ENCODE results near the gene MAD1L1.

The MAD1L1 gene

DNA sequence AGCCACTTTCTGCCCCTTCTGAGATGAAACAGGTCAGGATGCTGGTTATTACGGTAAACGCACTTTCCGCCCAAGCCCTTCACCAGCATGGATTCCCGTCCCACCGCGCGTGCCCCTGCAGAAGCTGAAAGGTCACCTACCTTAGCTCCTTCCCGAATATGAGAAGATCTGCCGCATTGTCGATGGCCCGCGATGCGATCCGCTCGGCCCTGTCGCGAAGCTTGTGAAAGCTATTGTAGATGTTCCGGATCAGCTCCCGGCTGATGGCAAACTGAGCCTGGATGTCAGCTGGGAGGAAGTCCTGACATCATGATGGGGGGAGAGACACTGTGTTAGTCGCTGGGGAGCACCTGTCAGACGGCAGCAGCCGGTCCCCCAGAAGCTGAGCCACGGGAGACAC is 31.4 kb upstream of the MAD1L1 start:
- Histone ChIP-seq H3K36me3 (ENCODE audit: insufficient read depth) (no peaks in the 10 kb centered on the region), H3K27ac (no peak overlapping the region), H3K79me2 (ENCODE audit: insufficient read depth, low read depth) (no peaks in the 10 kb centered on the region), H3K27me3 (ENCODE audit: insufficient read depth, low read depth) (no peaks in the 10 kb centered on the region), H3K4me3 (IDR thresholded peaks at IDR 0.05; ENCODE audit: insufficient read depth, low read depth, low read length) (no peak overlapping the region), H3K4me2 (no peak overlapping the region), H4K20me1 (ENCODE audit: insufficient read depth) (no peaks in the 10 kb centered on the region; the same call in 1 of the 2 replicates), H3K4me1 (ENCODE audit: low read depth, poor library complexity, severe bottlenecking) (no peaks in the 10 kb centered on the region), H3K9ac (no peak overlapping the region), H2AFZ (ENCODE audit: low read depth) (no peak overlapping the region)
- TF ChIP-seq, protein P1, sequence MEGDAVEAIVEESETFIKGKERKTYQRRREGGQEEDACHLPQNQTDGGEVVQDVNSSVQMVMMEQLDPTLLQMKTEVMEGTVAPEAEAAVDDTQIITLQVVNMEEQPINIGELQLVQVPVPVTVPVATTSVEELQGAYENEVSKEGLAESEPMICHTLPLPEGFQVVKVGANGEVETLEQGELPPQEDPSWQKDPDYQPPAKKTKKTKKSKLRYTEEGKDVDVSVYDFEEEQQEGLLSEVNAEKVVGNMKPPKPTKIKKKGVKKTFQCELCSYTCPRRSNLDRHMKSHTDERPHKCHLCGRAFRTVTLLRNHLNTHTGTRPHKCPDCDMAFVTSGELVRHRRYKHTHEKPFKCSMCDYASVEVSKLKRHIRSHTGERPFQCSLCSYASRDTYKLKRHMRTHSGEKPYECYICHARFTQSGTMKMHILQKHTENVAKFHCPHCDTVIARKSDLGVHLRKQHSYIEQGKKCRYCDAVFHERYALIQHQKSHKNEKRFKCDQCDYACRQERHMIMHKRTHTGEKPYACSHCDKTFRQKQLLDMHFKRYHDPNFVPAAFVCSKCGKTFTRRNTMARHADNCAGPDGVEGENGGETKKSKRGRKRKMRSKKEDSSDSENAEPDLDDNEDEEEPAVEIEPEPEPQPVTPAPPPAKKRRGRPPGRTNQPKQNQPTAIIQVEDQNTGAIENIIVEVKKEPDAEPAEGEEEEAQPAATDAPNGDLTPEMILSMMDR (conservative IDR thresholded peaks at IDR 0.05; ENCODE audit: low read depth, low read length) = no peak

GRCh38 chr7:2263176-2263575 is 30.4 kb upstream of the MAD1L1 start:
- Histone ChIP-seq H3K4me1 (ENCODE audit: low read depth, poor library complexity, severe bottlenecking) (no peaks in the 10 kb centered on the region), H2AFZ (ENCODE audit: low read depth) (no peak overlapping the region), H3K4me3 (IDR thresholded peaks at IDR 0.05; ENCODE audit: insufficient read depth, low read depth, low read length) (no peak overlapping the region), H4K20me1 (ENCODE audit: insufficient read depth) (no peaks in the 10 kb centered on the region; the same call in 1 of the 2 replicates), H3K36me3 (ENCODE audit: insufficient read depth) (no peaks in the 10 kb centered on the region), H3K79me2 (ENCODE audit: insufficient read depth, low read depth) (no peaks in the 10 kb centered on the region), H3K9ac (no peak overlapping the region), H3K27ac (no peak overlapping the region), H3K4me2 (no peak overlapping the region), H3K27me3 (ENCODE audit: insufficient read depth, low read depth) (no peaks in the 10 kb centered on the region)
- TF ChIP-seq, protein P1 (conservative IDR thresholded peaks at IDR 0.05; ENCODE audit: low read depth, low read length) = no peak

GRCh38 chr7:2261611-2262010 is 28.9 kb upstream of the MAD1L1 start:
- Histone ChIP-seq H2AFZ (ENCODE audit: low read depth) (no peak overlapping the region), H3K9ac (no peak overlapping the region), H3K27ac (no peak overlapping the region), H3K4me3 (IDR thresholded peaks at IDR 0.05; ENCODE audit: insufficient read depth, low read depth, low read length) (no peak overlapping the region), H4K20me1 (ENCODE audit: insufficient read depth) (no peaks in the 10 kb centered on the region), H3K27me3 (ENCODE audit: insufficient read depth, low read depth) (no peaks in the 10 kb centered on the region), H3K36me3 (ENCODE audit: insufficient read depth) (no peaks in the 10 kb centered on the region), H3K4me2 (no peak overlapping the region), H3K4me1 (ENCODE audit: low read depth, poor library complexity, severe bottlenecking) (no peaks in the 10 kb centered on the region), H3K79me2 (ENCODE audit: insufficient read depth, low read depth) (no peaks in the 10 kb centered on the region)
- TF ChIP-seq, protein P1 (conservative IDR thresholded peaks at IDR 0.05; ENCODE audit: low read depth, low read length) = no peak

DNA sequence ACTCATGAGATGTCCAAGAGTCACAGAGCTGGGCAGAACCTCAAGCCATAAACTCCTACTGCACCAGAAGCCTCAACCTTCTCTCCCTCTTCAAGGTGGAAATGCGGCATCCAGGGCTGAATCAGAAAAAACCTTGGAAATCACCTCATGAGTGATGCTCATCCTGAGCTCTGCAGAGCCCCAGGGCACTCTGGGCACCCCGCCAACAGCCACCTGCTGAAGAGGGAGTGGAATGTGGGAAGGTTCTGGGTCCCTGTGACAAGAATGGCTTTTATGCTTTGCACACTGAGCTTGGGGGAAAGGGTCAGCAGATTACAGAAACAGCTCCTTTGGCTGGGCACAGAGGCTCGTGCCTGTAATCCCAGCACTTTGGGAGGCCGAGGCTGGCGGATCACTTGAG is 28.1 kb upstream of the MAD1L1 start:
- no peaks in the 10 kb centered on the region for H3K4me1 ChIP-seq (ENCODE audit: low read depth, poor library complexity, severe bottlenecking)
- no peaks in the 10 kb centered on the region for H4K20me1 ChIP-seq (ENCODE audit: insufficient read depth)
- no peak overlapping the region for H3K4me3 ChIP-seq (IDR thresholded peaks at IDR 0.05; ENCODE audit: insufficient read depth, low read depth, low read length)
- TF ChIP-seq, protein P1 (conservative IDR thresholded peaks at IDR 0.05; ENCODE audit: low read depth, low read length) = no peak
- H3K27me3 ChIP-seq (ENCODE audit: insufficient read depth, low read depth) = no peaks in the 10 kb centered on the region
- no peaks in the 10 kb centered on the region for H3K79me2 ChIP-seq (ENCODE audit: insufficient read depth, low read depth)
- H3K27ac ChIP-seq = no peak overlapping the region
- no peak overlapping the region for H3K4me2 ChIP-seq
- H3K36me3 ChIP-seq (ENCODE audit: insufficient read depth) = no peaks in the 10 kb centered on the region
- no peak overlapping the region for H3K9ac ChIP-seq
- H2AFZ ChIP-seq (ENCODE audit: low read depth) = no peak overlapping the region
